SU-DHL-6 (cell line): ENCODE results near the gene CORO6.

Source experiments
- CTCF ChIP-seq: fragments of 200-600 bp; sonication (generic); IDR thresholded peaks from one replicate; pipeline ENCODE4 v1.5.1; 2017; ENCODE audit warnings: antibody characterized with exemption, mild to moderate bottlenecking, low read length, moderate library complexity; ENCODE audit not compliant: insufficient read depth, poor library complexity, severe bottlenecking
- EZH2phosphoT487 ChIP-seq: fragments of 200-600 bp; sonication (generic), shearing (Covaris generic); conservative IDR thresholded peaks from 2 replicates; pipeline ENCODE4 v1.6.1; 2018; ENCODE audit warnings: mild to moderate bottlenecking, antibody characterized with exemption, low read length, moderate library complexity, mixed read lengths

- TF ChIP-seq EZH2phosphoT487, result no peak
- no peak for TF ChIP-seq CTCF
These were observed 47.8 kb downstream of the CORO6 start for GRCh38 chr17:29574732-29575510.
